WTC11 (cell line): ENCODE measurements around the gene APOBEC3G. TPM values are rescaled to one million over a fixed set of nuclear protein-coding genes. Genes with fewer than 3 reads are reported as not detected.

ENCODE experiments used
- ATAC-seq: fragments of 200-7000 bp; cut with Tn5 transposase; 2 replicates; pipeline ENCODE4 v1.10.0; 2021; ENCODE audit warnings: mild to moderate bottlenecking, moderate library complexity
- CTCF ChIA-PET: fragments of 300-600 bp; sonication (Branson Sonifier 250); formaldehyde crosslinking; loops from one replicate; lab custom pipeline; 2021; ENCODE audit warnings: antibody characterized with exemption; lab: Charles Lee
- POLR2A ChIA-PET: fragments of 350-600 bp; sonication (Branson Sonifier 250); formaldehyde crosslinking; loops from one replicate; lab custom pipeline; 2021; ENCODE audit warnings: antibody characterized with exemption; lab: Charles Lee
- DNase-seq: peaks from one replicate; pipeline ENCODE4 v3.0.0; 2021; ENCODE audit warnings: low spot score
- H3K27ac Mint-ChIP-seq: 2 replicates; pipeline ENCODE4 v1.8.0; 2021; ENCODE audit warnings: mixed read lengths
- H3K27me3 Mint-ChIP-seq: 2 replicates; pipeline ENCODE4 v1.8.0; 2021; ENCODE audit warnings: low read depth, mild to moderate bottlenecking, moderate library complexity, mixed read lengths
- H3K36me3 Mint-ChIP-seq: 2 replicates; pipeline ENCODE4 v1.8.0; 2021; ENCODE audit warnings: mixed read lengths
- H3K4me1 Mint-ChIP-seq: 2 replicates; pipeline ENCODE4 v1.8.0; 2022; ENCODE audit warnings: mixed read lengths
- H3K4me3 Mint-ChIP-seq: 2 replicates; pipeline ENCODE4 v1.8.0; 2021; ENCODE audit warnings: mild to moderate bottlenecking, moderate library complexity, mixed read lengths
- H3K9me3 Mint-ChIP-seq: 2 replicates; pipeline ENCODE4 v1.8.0; 2021; ENCODE audit warnings: mixed read lengths
- ATF6 ChIP-seq: sonication (generic); formaldehyde crosslinking; IDR thresholded peaks from 2 replicates; pipeline ENCODE4 v1.8.1; 2023; ENCODE audit warnings: mild to moderate bottlenecking, missing genetic modification reagents
- E2F4 ChIP-seq: sonication (generic); formaldehyde crosslinking; IDR thresholded peaks from 2 replicates; pipeline ENCODE4 v1.8.1; 2022; ENCODE audit warnings: low read depth, mild to moderate bottlenecking, moderate library complexity, missing genetic modification reagents, borderline replicate concordance
- ESRRA ChIP-seq: sonication (generic); formaldehyde crosslinking; IDR thresholded peaks from 2 replicates; pipeline ENCODE4 v1.8.1; 2022; ENCODE audit warnings: mild to moderate bottlenecking, missing genetic modification reagents, borderline replicate concordance
- FOXK1 ChIP-seq: sonication (generic); formaldehyde crosslinking; IDR thresholded peaks from 2 replicates; pipeline ENCODE4 v1.8.0; 2022; ENCODE audit warnings: mild to moderate bottlenecking, moderate library complexity, missing genetic modification reagents
- HMGXB4 ChIP-seq: sonication (generic); formaldehyde crosslinking; IDR thresholded peaks from 2 replicates; pipeline ENCODE4 v1.8.1; 2023; ENCODE audit warnings: mild to moderate bottlenecking, moderate library complexity, missing genetic modification reagents
- SMAD3 ChIP-seq: sonication (generic); formaldehyde crosslinking; IDR thresholded peaks from 2 replicates; pipeline ENCODE4 v1.8.0; 2022; ENCODE audit warnings: missing genetic modification reagents, mild to moderate bottlenecking, borderline replicate concordance
- TEAD4 ChIP-seq: sonication (generic); formaldehyde crosslinking; IDR thresholded peaks from 2 replicates; pipeline ENCODE4 v1.8.0; 2022; ENCODE audit warnings: mild to moderate bottlenecking, missing genetic modification reagents
- ZNF281 ChIP-seq: sonication (generic); formaldehyde crosslinking; IDR thresholded peaks from 2 replicates; pipeline ENCODE4 v1.8.0; 2023; ENCODE audit warnings: mild to moderate bottlenecking, missing genetic modification reagents
- ZNF423 ChIP-seq: fragments of 250-450 bp; sonication (Bioruptor Pico); IDR thresholded peaks from 2 replicates; pipeline ENCODE4 v2.1.2; 2022; ENCODE audit warnings: mild to moderate bottlenecking, moderate library complexity
- total RNA-seq: library from RNA; stranded (reverse); gene quantifications from 3 replicates; pipeline ENCODE4 v1.2.3, GENCODE V29; 2021
- TF ChIP-seq, protein P1 (sequence below): fragments of 250-450 bp; sonication (Bioruptor Pico); conservative IDR thresholded peaks from 2 replicates; pipeline ENCODE4 v1.9.0; 2021; ENCODE audit warnings: mild to moderate bottlenecking
- TF ChIP-seq, protein P2 (sequence below): sonication (generic); formaldehyde crosslinking; IDR thresholded peaks from 2 replicates; pipeline ENCODE4 v1.8.1; 2022; ENCODE audit warnings: low read depth, missing genetic modification reagents, borderline replicate concordance

The APOBEC3G gene
- total RNA-seq, 1 experiment from 2014 or later, result 1.8 TPM

- TF ChIP-seq TEAD4 (CRISPR knock-in tag) (no peak), SMAD3 (CRISPR knock-in tag) (no peak), FOXK1 (no peak)
Measured at GRCh38 chr22:39088685-39089032, 11.6 kb downstream of the APOBEC3G start (continued).

DNA sequence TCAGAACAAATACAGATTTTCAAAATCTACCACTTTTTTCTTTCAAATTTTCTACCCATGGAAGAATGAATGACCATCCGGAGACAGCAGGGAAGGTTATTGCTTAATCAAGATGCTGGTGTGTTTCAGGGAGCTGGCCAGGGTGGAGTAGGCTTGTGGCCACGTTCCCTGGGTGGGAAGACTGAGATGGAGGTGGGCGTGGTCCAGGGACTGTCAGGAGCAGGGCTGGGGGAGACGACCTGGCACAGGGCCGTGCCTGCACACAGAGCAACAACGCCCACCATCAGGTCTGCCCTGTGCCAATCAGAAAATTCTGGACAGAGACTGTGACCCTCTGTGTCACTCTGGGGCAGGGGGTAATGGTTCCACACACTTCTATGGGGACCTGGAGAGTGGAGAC, 12.9 kb downstream of the APOBEC3G start:
- H3K4me3 Mint-ChIP-seq, result no peak overlapping the region
- ChIA-PET POLR2A (no interaction called here), CTCF (no interaction called here)
- ATAC-seq, result no peak
- H3K9me3 Mint-ChIP-seq, result no peaks in the 10 kb centered on the region
- TF ChIP-seq ESRRA (CRISPR knock-in tag), result no peak
- TF ChIP-seq ZNF423 (CRISPR knock-in tag), result no peak
- no peak for TF ChIP-seq HMGXB4
- no peak for TF ChIP-seq ATF6 (CRISPR knock-in tag)
- TF ChIP-seq, protein P1, sequence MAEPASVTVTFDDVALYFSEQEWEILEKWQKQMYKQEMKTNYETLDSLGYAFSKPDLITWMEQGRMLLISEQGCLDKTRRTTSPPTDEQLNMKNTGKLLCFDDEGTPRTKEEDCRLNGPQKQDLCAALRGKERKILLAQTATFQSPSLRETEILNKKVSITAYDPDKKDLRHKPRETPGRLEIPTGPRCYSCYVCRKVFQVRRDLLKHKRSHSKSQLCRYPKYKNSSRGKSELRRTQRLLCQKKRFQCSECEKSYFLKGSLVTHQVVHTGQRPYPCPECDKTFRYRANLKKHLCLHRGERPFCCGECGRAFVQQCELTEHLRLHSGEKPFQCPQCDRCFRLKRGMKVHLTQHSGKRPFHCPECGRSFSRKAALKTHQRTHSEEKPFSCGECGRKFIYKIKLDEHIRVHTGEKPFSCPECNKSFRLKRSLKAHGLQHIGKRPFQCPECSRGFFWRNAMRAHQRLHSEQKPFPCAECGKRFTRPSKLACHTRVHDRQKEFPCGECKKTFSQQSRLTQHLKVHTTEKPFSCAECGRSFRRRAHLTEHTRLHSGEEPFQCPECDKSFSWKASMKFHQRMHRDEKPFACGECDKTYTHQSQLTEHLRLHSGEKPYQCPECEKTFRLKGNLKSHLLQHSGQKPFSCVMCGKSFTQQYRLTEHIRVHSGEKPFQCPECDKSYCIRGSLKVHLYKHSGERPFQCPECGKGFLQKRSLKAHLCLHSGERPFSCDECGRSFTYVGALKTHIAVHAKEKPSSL (CRISPR knock-in tag), result no peak
- TF ChIP-seq E2F4 (CRISPR knock-in tag), result no peak
- TF ChIP-seq, protein P2, sequence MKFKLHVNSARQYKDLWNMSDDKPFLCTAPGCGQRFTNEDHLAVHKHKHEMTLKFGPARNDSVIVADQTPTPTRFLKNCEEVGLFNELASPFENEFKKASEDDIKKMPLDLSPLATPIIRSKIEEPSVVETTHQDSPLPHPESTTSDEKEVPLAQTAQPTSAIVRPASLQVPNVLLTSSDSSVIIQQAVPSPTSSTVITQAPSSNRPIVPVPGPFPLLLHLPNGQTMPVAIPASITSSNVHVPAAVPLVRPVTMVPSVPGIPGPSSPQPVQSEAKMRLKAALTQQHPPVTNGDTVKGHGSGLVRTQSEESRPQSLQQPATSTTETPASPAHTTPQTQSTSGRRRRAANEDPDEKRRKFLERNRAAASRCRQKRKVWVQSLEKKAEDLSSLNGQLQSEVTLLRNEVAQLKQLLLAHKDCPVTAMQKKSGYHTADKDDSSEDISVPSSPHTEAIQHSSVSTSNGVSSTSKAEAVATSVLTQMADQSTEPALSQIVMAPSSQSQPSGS, result no peak
- TF ChIP-seq ZNF281 (CRISPR knock-in tag), result no peak
- no peak for DNase-seq
- H3K27me3 Mint-ChIP-seq, result peaks cover 3% of the 10 kb centered on the region; the same call in 1 of the 2 replicates
- H3K36me3 Mint-ChIP-seq, result no peaks in the 10 kb centered on the region
- H3K27ac Mint-ChIP-seq, result 0 out of 2 replicates have a peak overlapping the region, but pooled peaks have one; percentile 68
- peaks cover 17% of the 10 kb centered on the region for H3K4me1 Mint-ChIP-seq
